Endodermal cell (in vitro differentiated cells): ENCODE results near the gene FSHR. TPM values are rescaled to one million over a fixed set of nuclear protein-coding genes. Genes with fewer than 3 reads are reported as not detected.

Source experiments
- DNase-seq: peaks from one replicate; pipeline ENCODE4 v3.0.0-alpha.2; 2017
- H3K27ac ChIP-seq: 2 replicates; pipeline ENCODE4 v1.5.1; 2013; ENCODE audit warnings: mild to moderate bottlenecking, low read depth, low read length, moderate library complexity
- H3K27me3 ChIP-seq: 2 replicates; pipeline ENCODE4 v1.6.1; 2013; ENCODE audit warnings: mild to moderate bottlenecking, low read length, moderate library complexity; ENCODE audit not compliant: insufficient read depth, control insufficient read depth, poor library complexity, severe bottlenecking
- H3K36me3 ChIP-seq: 2 replicates; pipeline ENCODE4 v1.7.0; 2013; ENCODE audit warnings: mild to moderate bottlenecking, low read length, moderate library complexity; ENCODE audit not compliant: control insufficient read depth, insufficient read depth
- H3K4me1 ChIP-seq: one replicate; pipeline ENCODE4 v1.7.0; 2013; ENCODE audit warnings: low read length; ENCODE audit not compliant: control insufficient read depth, insufficient read depth
- H3K4me3 ChIP-seq: 2 replicates; pipeline ENCODE4 v1.5.1; 2013; ENCODE audit warnings: mild to moderate bottlenecking, low read length, moderate library complexity
- H3K9ac ChIP-seq: 2 replicates; pipeline ENCODE4 v1.6.1; 2013; ENCODE audit warnings: mild to moderate bottlenecking, low read length, moderate library complexity; ENCODE audit not compliant: poor library complexity, severe bottlenecking; ENCODE audit errors: extremely low read depth
- H3K9me3 ChIP-seq: 2 replicates; pipeline ENCODE4 v1.6.1; 2013; ENCODE audit warnings: mild to moderate bottlenecking, low read length, moderate library complexity; ENCODE audit not compliant: control insufficient read depth
- H3K27ac Mint-ChIP-seq: 2 replicates; pipeline ENCODE4 v1.8.0; 2020; ENCODE audit warnings: mixed read lengths
- H3K27me3 Mint-ChIP-seq: 2 replicates; pipeline ENCODE4 v1.8.0; 2021; ENCODE audit warnings: mild to moderate bottlenecking, mixed read lengths; ENCODE audit not compliant: insufficient read depth
- H3K36me3 Mint-ChIP-seq: 2 replicates; pipeline ENCODE4 v1.8.0; 2020; ENCODE audit warnings: low read depth, mixed read lengths
- H3K4me1 Mint-ChIP-seq: 2 replicates; pipeline ENCODE4 v1.8.0; 2020; ENCODE audit warnings: mixed read lengths
- H3K4me3 Mint-ChIP-seq: 2 replicates; pipeline ENCODE4 v1.8.0; 2020; ENCODE audit warnings: mild to moderate bottlenecking, moderate library complexity, mixed read lengths
- H3K9me3 Mint-ChIP-seq: 2 replicates; pipeline ENCODE4 v1.8.0; 2020; ENCODE audit warnings: mild to moderate bottlenecking, mixed read lengths
- WGBS, 2 experiments: methylation state at CpG; one replicate each; pipeline versions ENCODE4 v1.1.5 to v1.1.7; 2013; ENCODE audit warnings: missing lambda C conversion rate in 2 of 2, mixed read lengths in 1 of 2; ENCODE audit not compliant: insufficient coverage in 1 of 2, insufficient read length in 1 of 2; 5-methylcytosine and 5-hydroxymethylcytosine counted together
- total RNA-seq, 2 donors: library from RNA; stranded (reverse); fragmentation: NEBNext Ultra II Directional in 1 of 2; extraction: Animal tissue kit (Norgen Biotek cat#: 25700) in 1 of 2; gene quantifications; 2 replicates in 1 of 2; 3 replicates in 1 of 2; pipeline ENCODE4 v1.2.1, GENCODE V29; 2021
- TF ChIP-seq, protein P1 (sequence below): fragments of 200-600 bp; sonication (generic); conservative IDR thresholded peaks from 2 replicates; pipeline ENCODE4 v1.5.0; 2021; ENCODE audit warnings: antibody characterized with exemption, mild to moderate bottlenecking

The FSHR gene
- total RNA-seq, 2 donors from 2014 or later: 4.7 to 6.5 TPM

- no peaks in the 10 kb centered on the region for H3K36me3 Mint-ChIP-seq
- WGBS, 2 experiments: 92 to 97% methylated on average over 3 to 4 of the region's 4 CpGs
- H3K9ac ChIP-seq: no peak overlapping the region
- H3K9me3 ChIP-seq: no peaks in the 10 kb centered on the region
- H3K9me3 Mint-ChIP-seq: no peaks in the 10 kb centered on the region
- DNase-seq: no peak
- no peaks in the 10 kb centered on the region for H3K36me3 ChIP-seq
- no peak overlapping the region for H3K4me3 Mint-ChIP-seq
- no peak overlapping the region for H3K4me3 ChIP-seq
- H3K27ac ChIP-seq: no peak overlapping the region
- H3K27me3 ChIP-seq: no peaks in the 10 kb centered on the region
- H3K4me1 Mint-ChIP-seq: peaks cover 20% of the 10 kb centered on the region
- TF ChIP-seq, protein P1, sequence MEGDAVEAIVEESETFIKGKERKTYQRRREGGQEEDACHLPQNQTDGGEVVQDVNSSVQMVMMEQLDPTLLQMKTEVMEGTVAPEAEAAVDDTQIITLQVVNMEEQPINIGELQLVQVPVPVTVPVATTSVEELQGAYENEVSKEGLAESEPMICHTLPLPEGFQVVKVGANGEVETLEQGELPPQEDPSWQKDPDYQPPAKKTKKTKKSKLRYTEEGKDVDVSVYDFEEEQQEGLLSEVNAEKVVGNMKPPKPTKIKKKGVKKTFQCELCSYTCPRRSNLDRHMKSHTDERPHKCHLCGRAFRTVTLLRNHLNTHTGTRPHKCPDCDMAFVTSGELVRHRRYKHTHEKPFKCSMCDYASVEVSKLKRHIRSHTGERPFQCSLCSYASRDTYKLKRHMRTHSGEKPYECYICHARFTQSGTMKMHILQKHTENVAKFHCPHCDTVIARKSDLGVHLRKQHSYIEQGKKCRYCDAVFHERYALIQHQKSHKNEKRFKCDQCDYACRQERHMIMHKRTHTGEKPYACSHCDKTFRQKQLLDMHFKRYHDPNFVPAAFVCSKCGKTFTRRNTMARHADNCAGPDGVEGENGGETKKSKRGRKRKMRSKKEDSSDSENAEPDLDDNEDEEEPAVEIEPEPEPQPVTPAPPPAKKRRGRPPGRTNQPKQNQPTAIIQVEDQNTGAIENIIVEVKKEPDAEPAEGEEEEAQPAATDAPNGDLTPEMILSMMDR: no peak
- no peak overlapping the region for H3K27ac Mint-ChIP-seq
- peaks cover 8% of the 10 kb centered on the region for H3K4me1 ChIP-seq
- peaks cover 3% of the 10 kb centered on the region for H3K27me3 Mint-ChIP-seq
These were observed 32.2 kb downstream of the FSHR start for GRCh38 chr2:49122107-49122506.

GRCh38 chr2:49113046-49113445, 41.3 kb downstream of the FSHR start:
- 90 to 100% methylated on average over 2 of the region's 2 CpGs for WGBS, 2 experiments
- Mint-ChIP-seq H3K27me3 (peaks cover under 1% of the 10 kb centered on the region), H3K4me1 (peaks cover 1% of the 10 kb centered on the region), H3K4me3 (no peak overlapping the region), H3K9me3 (no peaks in the 10 kb centered on the region), H3K27ac (no peak overlapping the region), H3K36me3 (no peaks in the 10 kb centered on the region)
- Histone ChIP-seq H3K9me3 (no peaks in the 10 kb centered on the region), H3K4me1 (no peaks in the 10 kb centered on the region), H3K27ac (no peak overlapping the region), H3K9ac (no peak overlapping the region), H3K4me3 (no peak overlapping the region), H3K36me3 (no peaks in the 10 kb centered on the region), H3K27me3 (no peaks in the 10 kb centered on the region)
- TF ChIP-seq, protein P1: no peak
- no peak for DNase-seq

DNA sequence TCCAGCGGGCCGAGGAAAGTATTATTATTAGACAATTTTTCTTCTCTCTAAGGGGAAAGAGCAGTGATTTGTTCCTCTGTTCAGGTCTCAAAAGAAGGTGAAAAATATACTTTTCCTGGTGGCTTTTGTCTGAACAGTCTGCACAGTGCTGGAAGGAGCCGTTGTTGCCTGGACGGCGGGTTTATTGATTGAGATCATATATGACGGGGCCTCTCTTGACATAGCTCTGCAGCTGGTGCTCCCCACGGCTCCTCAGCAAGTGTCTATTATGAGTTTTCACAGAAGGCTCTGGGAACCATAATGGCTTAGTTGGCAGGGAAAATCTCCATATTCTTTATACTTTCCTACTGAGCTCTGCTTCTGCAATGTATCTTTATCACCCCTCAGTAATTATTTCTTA, 42.9 kb downstream of the FSHR start:
- Mint-ChIP-seq H3K27me3 (peaks cover 2% of the 10 kb centered on the region), H3K36me3 (no peaks in the 10 kb centered on the region), H3K27ac (no peak overlapping the region), H3K9me3 (no peaks in the 10 kb centered on the region), H3K4me3 (no peak overlapping the region), H3K4me1 (peaks cover 1% of the 10 kb centered on the region)
- Histone ChIP-seq H3K9ac (no peak overlapping the region), H3K27me3 (no peaks in the 10 kb centered on the region), H3K4me1 (no peaks in the 10 kb centered on the region), H3K27ac (peak overlapping the region; percentile 99), H3K4me3 (no peak overlapping the region), H3K36me3 (no peaks in the 10 kb centered on the region), H3K9me3 (no peaks in the 10 kb centered on the region)
- DNase-seq: no peak
- WGBS, 2 experiments: 68 to 92% methylated on average over 4 to 7 of the region's 7 CpGs
- TF ChIP-seq, protein P1: no peak
